Keratinocyte (primary cell): ENCODE measurements around the gene ZNF782.

Experiments
- CTCF ChIP-seq, 3 experiments: IDR thresholded peaks in 1 of 3; conservative IDR thresholded peaks in 1 of 3; optimal IDR thresholded peaks in 1 of 3; 2 replicates in 2 of 3; 3 replicates in 1 of 3; pipeline versions ENCODE3 to v1.5.1; 2011; ENCODE audit warnings: low read length in 3 of 3, mild to moderate bottlenecking in 3 of 3, moderate library complexity in 2 of 3, control low read depth in 1 of 3, inconsistent platforms in 1 of 3; ENCODE audit not compliant: insufficient read depth in 2 of 3; ENCODE audit errors: extremely low read depth in 1 of 3
- EZH2 ChIP-seq: IDR thresholded peaks from one replicate; pipeline ENCODE4 v1.6.1; 2012; ENCODE audit warnings: inconsistent platforms, mild to moderate bottlenecking, low read length, moderate library complexity

GRCh38 chr9:96859461-96860198 is 5.3 kb upstream of the ZNF782 start:
- TF ChIP-seq CTCF (optimal IDR thresholded peaks at IDR 0.05 in 1 of 3, IDR thresholded peaks at IDR 0.05 in 1 of 3, conservative IDR thresholded peaks at IDR 0.05 in 1 of 3; ENCODE audit: extremely low read depth in 1 of 3, insufficient read depth in 2 of 3, low read length in 3 of 3) (no peak), EZH2 (no peak)
